A673 (cell line): Measurements from ENCODE around the gene SWT1.

Experiments
- EZH2 ChIP-seq: fragments of 200-600 bp; sonication (generic); IDR thresholded peaks from 2 replicates; pipeline ENCODE4 v1.6.1; 2017; ENCODE audit warnings: borderline replicate concordance, low read depth, mild to moderate bottlenecking, mixed read lengths, antibody characterized with exemption, low read length; ENCODE audit not compliant: poor library complexity, severe bottlenecking
- TF ChIP-seq, protein P1 (sequence below): fragments of 300-800, 200-600 bp; sonication (generic); conservative IDR thresholded peaks from 2 replicates; pipeline ENCODE4 v1.5.1; 2017; ENCODE audit warnings: low read depth, mild to moderate bottlenecking, antibody characterized with exemption, low read length, moderate library complexity, mixed read lengths

- TF ChIP-seq, protein P1, sequence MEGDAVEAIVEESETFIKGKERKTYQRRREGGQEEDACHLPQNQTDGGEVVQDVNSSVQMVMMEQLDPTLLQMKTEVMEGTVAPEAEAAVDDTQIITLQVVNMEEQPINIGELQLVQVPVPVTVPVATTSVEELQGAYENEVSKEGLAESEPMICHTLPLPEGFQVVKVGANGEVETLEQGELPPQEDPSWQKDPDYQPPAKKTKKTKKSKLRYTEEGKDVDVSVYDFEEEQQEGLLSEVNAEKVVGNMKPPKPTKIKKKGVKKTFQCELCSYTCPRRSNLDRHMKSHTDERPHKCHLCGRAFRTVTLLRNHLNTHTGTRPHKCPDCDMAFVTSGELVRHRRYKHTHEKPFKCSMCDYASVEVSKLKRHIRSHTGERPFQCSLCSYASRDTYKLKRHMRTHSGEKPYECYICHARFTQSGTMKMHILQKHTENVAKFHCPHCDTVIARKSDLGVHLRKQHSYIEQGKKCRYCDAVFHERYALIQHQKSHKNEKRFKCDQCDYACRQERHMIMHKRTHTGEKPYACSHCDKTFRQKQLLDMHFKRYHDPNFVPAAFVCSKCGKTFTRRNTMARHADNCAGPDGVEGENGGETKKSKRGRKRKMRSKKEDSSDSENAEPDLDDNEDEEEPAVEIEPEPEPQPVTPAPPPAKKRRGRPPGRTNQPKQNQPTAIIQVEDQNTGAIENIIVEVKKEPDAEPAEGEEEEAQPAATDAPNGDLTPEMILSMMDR = no peak
- TF ChIP-seq EZH2 = no peak
Observed at GRCh38 chr1:185207980-185208602, 51.1 kb downstream of the SWT1 start.
